ENCODE data around the gene PHF1.
A peak's percentile ranks its signal among the peaks of the same experiment; 100 is the strongest.

The PHF1 gene

GRCh38 chr6:33428224-33428965 lies 17.6 kb downstream of the PHF1 start:
- Mint-ChIP-seq H3K36me3 (peaks cover 4% of the 10 kb centered on the region), H3K4me1 (peaks cover 82% of the 10 kb centered on the region), H3K27ac (peak overlapping the region; percentile 84), H3K27me3 (no peaks in the 10 kb centered on the region), H3K4me3 (peak overlapping the region; percentile 80), H3K9me3 (no peaks in the 10 kb centered on the region)
- peak; percentile 23 for ATAC-seq (ENCODE audit: low read depth)
- peak in 1 of 2 donors; percentile 53 for DNase-seq (ENCODE audit: low spot score in 2 of 2)

- Mint-ChIP-seq H3K4me3 (peak overlapping the region; percentile 80), H3K9me3 (no peaks in the 10 kb centered on the region), H3K27ac (peak overlapping the region; percentile 84), H3K36me3 (peaks cover 8% of the 10 kb centered on the region), H3K27me3 (no peaks in the 10 kb centered on the region), H3K4me1 (peaks cover 82% of the 10 kb centered on the region)
- DNase-seq (ENCODE audit: low spot score in 2 of 2) (no peak), ATAC-seq (ENCODE audit: low read depth) (no peak)
Measured at GRCh38 chr6:33428966-33429749, 18.3 kb downstream of the PHF1 start.

GRCh38 chr6:33429750-33430052 lies 18.9 kb downstream of the PHF1 start:
- Mint-ChIP-seq H3K9me3 (no peaks in the 10 kb centered on the region), H3K4me1 (peaks cover 78% of the 10 kb centered on the region), H3K27me3 (no peaks in the 10 kb centered on the region), H3K27ac (peak overlapping the region; percentile 84), H3K4me3 (no peak overlapping the region), H3K36me3 (peaks cover 8% of the 10 kb centered on the region)
- ATAC-seq (ENCODE audit: low read depth) = no peak
- DNase-seq (ENCODE audit: low spot score in 2 of 2) = no peak

- ATAC-seq (ENCODE audit: low read depth) (no peak), DNase-seq (ENCODE audit: low spot score in 2 of 2) (no peak)
- Mint-ChIP-seq H3K4me1 (peaks cover 72% of the 10 kb centered on the region), H3K27me3 (no peaks in the 10 kb centered on the region), H3K9me3 (no peaks in the 10 kb centered on the region), H3K36me3 (peaks cover 11% of the 10 kb centered on the region), H3K4me3 (peak overlapping the region; percentile 88), H3K27ac (peak overlapping the region; percentile 84)
Measured at GRCh38 chr6:33430334-33430733, 19.5 kb downstream of the PHF1 start.

GRCh38 chr6:33430991-33431879 lies 20.4 kb downstream of the PHF1 start:
- H3K9me3 Mint-ChIP-seq = no peaks in the 10 kb centered on the region
- peaks cover 11% of the 10 kb centered on the region for H3K36me3 Mint-ChIP-seq
- ATAC-seq (ENCODE audit: low read depth) (peak; percentile 69), DNase-seq (ENCODE audit: low spot score in 2 of 2) (peak; percentile 77)
- peak overlapping the region; percentile 88 for H3K4me3 Mint-ChIP-seq
- H3K27me3 Mint-ChIP-seq = no peaks in the 10 kb centered on the region
- peaks cover 68% of the 10 kb centered on the region for H3K4me1 Mint-ChIP-seq
- H3K27ac Mint-ChIP-seq = peak overlapping the region; percentile 84

- H3K4me1 Mint-ChIP-seq = peaks cover 60% of the 10 kb centered on the region
- H3K4me3 Mint-ChIP-seq = peak overlapping the region; percentile 88
- ATAC-seq (ENCODE audit: low read depth) (peak; percentile 21), DNase-seq (ENCODE audit: low spot score in 2 of 2) (no peak)
- H3K27ac Mint-ChIP-seq = peak overlapping the region; percentile 84
- no peaks in the 10 kb centered on the region for H3K27me3 Mint-ChIP-seq
- peaks cover 16% of the 10 kb centered on the region for H3K36me3 Mint-ChIP-seq
- no peaks in the 10 kb centered on the region for H3K9me3 Mint-ChIP-seq
Measured at GRCh38 chr6:33431880-33432541, 21.2 kb downstream of the PHF1 start.

GRCh38 chr6:33432546-33432945 lies 21.7 kb downstream of the PHF1 start:
- Mint-ChIP-seq H3K36me3 (peaks cover 19% of the 10 kb centered on the region), H3K27ac (peak overlapping the region; percentile 84), H3K4me3 (peak overlapping the region; percentile 88), H3K4me1 (peaks cover 55% of the 10 kb centered on the region), H3K9me3 (no peaks in the 10 kb centered on the region), H3K27me3 (no peaks in the 10 kb centered on the region)
- ATAC-seq (ENCODE audit: low read depth) (no peak), DNase-seq (ENCODE audit: low spot score in 2 of 2) (no peak)

- peak overlapping the region; percentile 88 for H3K4me3 Mint-ChIP-seq
- H3K27ac Mint-ChIP-seq = peak overlapping the region; percentile 84
- DNase-seq (ENCODE audit: low spot score in 2 of 2) (no peak), ATAC-seq (ENCODE audit: low read depth) (no peak)
- no peaks in the 10 kb centered on the region for H3K9me3 Mint-ChIP-seq
- H3K27me3 Mint-ChIP-seq = no peaks in the 10 kb centered on the region
- H3K36me3 Mint-ChIP-seq = peaks cover 19% of the 10 kb centered on the region
- peaks cover 54% of the 10 kb centered on the region for H3K4me1 Mint-ChIP-seq
Measured at GRCh38 chr6:33433001-33433543, 22.3 kb downstream of the PHF1 start.

- ATAC-seq (ENCODE audit: low read depth) = no peak
- Mint-ChIP-seq H3K36me3 (peaks cover 24% of the 10 kb centered on the region), H3K4me1 (peaks cover 50% of the 10 kb centered on the region), H3K27me3 (no peaks in the 10 kb centered on the region), H3K9me3 (no peaks in the 10 kb centered on the region), H3K4me3 (peak overlapping the region; percentile 39), H3K27ac (peak overlapping the region; percentile 20)
- no peak for DNase-seq (ENCODE audit: low spot score in 2 of 2)
Measured at GRCh38 chr6:33433544-33434191, 22.9 kb downstream of the PHF1 start.

- no peaks in the 10 kb centered on the region for H3K9me3 Mint-ChIP-seq
- no peak overlapping the region for H3K27ac Mint-ChIP-seq
- H3K27me3 Mint-ChIP-seq = no peaks in the 10 kb centered on the region
- no peak overlapping the region for H3K4me3 Mint-ChIP-seq
- peaks cover 26% of the 10 kb centered on the region for H3K36me3 Mint-ChIP-seq
- H3K4me1 Mint-ChIP-seq = peaks cover 39% of the 10 kb centered on the region
- ATAC-seq (ENCODE audit: low read depth) = no peak
- no peak for DNase-seq (ENCODE audit: low spot score in 2 of 2)
Measured at GRCh38 chr6:33434961-33435360, 24.1 kb downstream of the PHF1 start.

GRCh38 chr6:33437666-33438065 lies 26.9 kb downstream of the PHF1 start:
- no peak overlapping the region for H3K27ac Mint-ChIP-seq
- ATAC-seq (ENCODE audit: low read depth) (no peak), DNase-seq (ENCODE audit: low spot score in 2 of 2) (no peak)
- H3K9me3 Mint-ChIP-seq = no peaks in the 10 kb centered on the region
- H3K27me3 Mint-ChIP-seq = no peaks in the 10 kb centered on the region
- H3K4me3 Mint-ChIP-seq = no peak overlapping the region
- H3K4me1 Mint-ChIP-seq = peaks cover 18% of the 10 kb centered on the region
- H3K36me3 Mint-ChIP-seq = peaks cover 34% of the 10 kb centered on the region

GRCh38 chr6:33438978-33439594 lies 28.3 kb downstream of the PHF1 start:
- Mint-ChIP-seq H3K4me1 (peaks cover 6% of the 10 kb centered on the region), H3K27ac (peak overlapping the region; percentile 32), H3K9me3 (no peaks in the 10 kb centered on the region), H3K27me3 (no peaks in the 10 kb centered on the region), H3K4me3 (no peak overlapping the region), H3K36me3 (peaks cover 29% of the 10 kb centered on the region)
- ATAC-seq (ENCODE audit: low read depth) = no peak
- DNase-seq (ENCODE audit: low spot score in 2 of 2) = no peak
